Small intestine (tissue), 7 donors: Measurements from ENCODE around the gene FH. TPM values are rescaled to one million over a fixed set of nuclear protein-coding genes. Genes with fewer than 3 reads are reported as not detected.
A peak's percentile ranks its signal among the peaks of the same experiment; 100 is the strongest.

ENCODE experiments used
- DNase-seq, 2 donors: peaks; one replicate each; pipeline versions ENCODE4 v3.0.0 to v3.0.0-alpha.2; 2013
- FAIRE-seq: peaks from 2 replicates; lab custom pipeline; 2012; peaks lifted over from hg19 to GRCh38; lab: Jason Lieb, UNC
- H3K27ac ChIP-seq, 3 donors: one replicate each; pipeline ENCODE4 v1.5.1; 2013; ENCODE audit warnings: low read length in 2 of 3, mild to moderate bottlenecking in 2 of 3, control low read depth in 1 of 3, inconsistent platforms in 1 of 3, low read depth in 1 of 3, moderate library complexity in 1 of 3
- H3K27me3 ChIP-seq, 3 donors: one replicate each; pipeline ENCODE4 v1.6.1; 2013; ENCODE audit warnings: low read length in 3 of 3, inconsistent platforms in 1 of 3; ENCODE audit not compliant: control insufficient read depth in 3 of 3, insufficient read depth in 3 of 3
- H3K36me3 ChIP-seq, 3 donors: one replicate each; pipeline ENCODE4 v1.6.1; 2013; ENCODE audit warnings: low read length in 3 of 3, inconsistent platforms in 1 of 3, low read depth in 1 of 3, mild to moderate bottlenecking in 1 of 3, moderate library complexity in 1 of 3; ENCODE audit not compliant: control insufficient read depth in 3 of 3, insufficient read depth in 2 of 3
- H3K4me1 ChIP-seq, 3 donors: one replicate each; pipeline ENCODE4 v1.6.1; 2013; ENCODE audit warnings: low read length in 2 of 3, inconsistent platforms in 1 of 3, low read depth in 1 of 3, mild to moderate bottlenecking in 1 of 3, moderate library complexity in 1 of 3; ENCODE audit not compliant: control insufficient read depth in 3 of 3, insufficient read depth in 2 of 3
- H3K4me3 ChIP-seq, 3 donors: one replicate each; pipeline ENCODE4 v1.5.1; 2013; ENCODE audit warnings: low read length in 3 of 3, control low read depth in 1 of 3, inconsistent platforms in 1 of 3, low read depth in 1 of 3, mild to moderate bottlenecking in 1 of 3, moderate library complexity in 1 of 3
- H3K9me3 ChIP-seq, 2 donors: one replicate each; pipeline ENCODE4 v1.6.1; 2013; ENCODE audit warnings: low read depth in 1 of 2, low read length in 1 of 2; ENCODE audit not compliant: control insufficient read depth in 2 of 2, insufficient read depth in 1 of 2
- WGBS, 3 donors: extraction: QIAGEN DNeasy Blood & Tissue Kit; methylation state at CpG; one replicate each; pipeline ENCODE4 v1.1.7; 2013; 5-methylcytosine and 5-hydroxymethylcytosine counted together
- polyA plus RNA-seq, 4 donors: library from polyadenylated mRNA; stranded (reverse) in 3 of 4; unstranded in 1 of 4; fragments of 200-250 nt in 3 of 4; fragments of 120-200 nt in 1 of 4; gene quantifications; one replicate each; pipeline versions ENCODE4 v1.2.1 to v1.2.3, GENCODE V29; 2013
- donor health status: healthy with polysubstance abuse.
- donor health status: control.
- donor health status: control.
- donor health status: Bipolar disorder and iron deficiency.
- donor health status: healthy.

Gene FH
- polyA plus RNA-seq, 4 donors, result 69.4 to 108 (median 78.5) TPM

DNA sequence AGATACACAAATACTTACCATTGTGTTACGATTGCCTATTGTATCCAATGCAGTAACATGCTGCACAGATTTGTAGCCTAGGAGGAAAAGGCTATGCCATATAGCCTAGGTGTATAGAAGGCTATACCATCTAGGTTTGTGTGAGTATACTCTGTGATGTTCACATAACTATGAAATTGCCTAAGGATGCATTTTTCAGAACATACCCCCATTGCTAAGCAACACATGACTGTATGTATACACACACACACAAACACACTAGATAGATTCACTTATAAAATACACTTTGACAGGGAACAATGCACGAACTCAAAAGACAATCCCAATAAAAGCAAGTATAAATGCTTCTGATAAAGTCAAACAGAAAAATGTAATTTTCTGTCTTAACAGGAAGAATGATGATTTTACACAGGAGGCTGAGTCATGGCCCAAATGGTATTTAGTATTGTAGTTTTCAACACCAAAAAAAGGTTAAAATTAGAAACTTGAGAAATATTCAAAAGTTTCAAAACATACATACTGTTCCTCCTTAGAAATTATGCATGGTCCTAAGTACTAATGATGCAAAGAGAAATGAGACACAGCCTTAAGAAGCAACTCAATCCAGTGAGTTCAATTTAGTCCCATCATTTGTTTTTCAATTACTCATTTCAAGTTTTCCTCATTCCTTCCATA lies 12.2 kb downstream of the FH start:
- DNase-seq, result no peak
- no peak for FAIRE-seq
- no peak overlapping the region for H3K4me3 ChIP-seq
- H3K27me3 ChIP-seq, result no peaks in the 10 kb centered on the region
- H3K36me3 ChIP-seq, result peaks cover 19 to 24% (median 24%) of the 10 kb centered on the region in 3 donors
- H3K9me3 ChIP-seq, result no peaks in the 10 kb centered on the region
- no peak overlapping the region for H3K27ac ChIP-seq
- 88 to 97% (median 91%) methylated on average over 2 of the region's 2 CpGs for WGBS, 3 donors
- no peaks in the 10 kb centered on the region for H3K4me1 ChIP-seq

DNA sequence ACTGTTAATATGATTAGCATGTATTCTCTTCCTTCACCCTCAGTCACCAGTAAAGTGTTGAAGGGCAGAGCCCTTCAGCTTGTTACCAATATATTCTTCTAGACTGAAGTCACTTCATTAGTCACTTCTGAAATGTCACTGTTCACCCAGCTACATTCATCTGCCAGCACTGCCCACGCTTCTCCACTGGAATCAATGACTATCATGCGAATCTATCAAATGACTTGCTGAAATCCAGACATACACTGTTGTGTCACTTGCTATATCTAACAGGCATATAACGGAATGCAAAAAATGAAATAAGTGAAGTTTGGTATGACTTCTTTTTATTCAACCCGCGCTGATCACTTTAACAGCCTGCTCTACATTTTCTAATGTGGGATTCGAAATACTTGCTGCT lies 16.1 kb downstream of the FH start:
- H3K4me3 ChIP-seq, result no peak overlapping the region
- H3K9me3 ChIP-seq, result no peaks in the 10 kb centered on the region
- DNase-seq (no peak), FAIRE-seq (no peak)
- no peak overlapping the region for H3K27ac ChIP-seq
- 95 to 98% (median 97%) methylated on average over 6 of the region's 6 CpGs for WGBS, 3 donors
- no peaks in the 10 kb centered on the region for H3K4me1 ChIP-seq
- peaks cover 14 to 17% (median 15%) of the 10 kb centered on the region in 3 donors for H3K36me3 ChIP-seq
- no peaks in the 10 kb centered on the region for H3K27me3 ChIP-seq

DNA sequence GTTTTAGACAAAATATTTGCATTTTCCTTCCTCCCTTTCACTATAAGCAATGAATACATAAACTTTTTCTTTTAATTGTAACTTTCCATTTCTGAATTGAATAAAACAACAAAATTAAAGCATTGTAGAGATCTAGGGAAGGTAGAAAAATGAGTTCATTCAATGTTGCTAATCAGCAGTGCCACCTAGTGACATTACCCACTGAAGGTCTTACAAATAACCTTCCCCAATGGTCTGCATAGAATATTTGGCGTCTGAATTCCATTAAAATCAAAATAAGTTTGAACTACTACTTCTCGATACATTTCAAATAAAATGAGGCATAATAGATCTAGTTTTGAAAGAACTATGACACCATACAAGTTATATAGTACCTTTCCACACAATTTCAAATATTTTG lies 19.6 kb downstream of the FH start:
- H3K27ac ChIP-seq, result no peak overlapping the region
- FAIRE-seq, result no peak
- H3K27me3 ChIP-seq, result no peaks in the 10 kb centered on the region
- peak; percentile 15 to 35 for DNase-seq
- no peaks in the 10 kb centered on the region for H3K9me3 ChIP-seq
- no peak overlapping the region for H3K4me3 ChIP-seq
- peaks cover 12 to 24% (median 16%) of the 10 kb centered on the region in 3 donors for H3K36me3 ChIP-seq
- no peaks in the 10 kb centered on the region for H3K4me1 ChIP-seq
- WGBS, 3 donors, result 65 to 88% (median 68%) methylated on average over 2 of the region's 2 CpGs

DNA sequence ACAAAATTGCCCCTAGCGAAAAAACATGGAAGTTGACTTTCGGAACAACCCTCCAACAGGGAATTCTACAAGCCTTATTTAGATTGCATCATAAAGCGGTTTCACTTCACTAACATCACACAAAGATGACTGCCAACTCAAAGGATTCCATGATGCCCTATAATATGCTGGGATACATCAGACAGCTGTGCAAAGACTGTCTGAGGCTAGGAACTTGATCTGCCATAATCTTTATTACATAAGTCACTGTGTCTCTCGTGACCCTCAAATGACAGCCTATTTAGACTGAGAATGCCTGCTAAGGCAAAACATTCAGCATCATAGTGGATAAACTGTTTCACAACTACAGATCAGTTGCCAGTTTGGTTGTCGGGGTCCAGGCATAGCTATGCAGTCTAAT lies 23.8 kb downstream of the FH start:
- 94 to 98% (median 97%) methylated on average over 5 of the region's 5 CpGs for WGBS, 3 donors
- DNase-seq (no peak), FAIRE-seq (no peak)
- Histone ChIP-seq H3K36me3 (peaks cover 9 to 17% (median 9%) of the 10 kb centered on the region in 3 donors), H3K27me3 (no peaks in the 10 kb centered on the region), H3K4me1 (no peaks in the 10 kb centered on the region), H3K9me3 (no peaks in the 10 kb centered on the region), H3K27ac (no peak overlapping the region), H3K4me3 (no peak overlapping the region)

DNA sequence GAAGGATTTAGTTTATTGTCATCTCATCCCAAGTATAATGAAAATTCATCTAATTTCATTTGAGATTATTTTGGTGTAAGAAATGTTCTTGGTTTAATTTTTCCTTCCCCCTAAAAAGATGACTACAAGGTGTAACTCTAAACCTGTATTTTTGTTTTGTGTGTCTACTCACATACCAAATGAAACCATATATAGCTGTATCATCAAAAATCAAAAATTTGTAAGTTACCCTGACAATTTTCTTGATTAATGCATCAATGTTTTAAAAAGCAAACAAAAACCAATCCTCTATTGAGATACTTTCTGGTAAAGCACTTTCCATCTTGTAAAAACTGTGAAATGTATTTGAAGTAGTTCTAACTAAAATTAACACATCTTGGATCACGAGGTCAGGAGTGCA lies 30.8 kb downstream of the FH start:
- no peak overlapping the region for H3K27ac ChIP-seq
- peaks cover 0 to 4% of the 10 kb centered on the region in 2 donors for H3K9me3 ChIP-seq
- H3K27me3 ChIP-seq, result no peaks in the 10 kb centered on the region
- 95 to 98% (median 96%) methylated on average over 1 of the region's 1 CpG for WGBS, 3 donors
- no peaks in the 10 kb centered on the region for H3K4me1 ChIP-seq
- DNase-seq (no peak), FAIRE-seq (no peak)
- peaks cover 0 to 3% (median 1%) of the 10 kb centered on the region in 3 donors for H3K36me3 ChIP-seq
- no peak overlapping the region for H3K4me3 ChIP-seq

DNA sequence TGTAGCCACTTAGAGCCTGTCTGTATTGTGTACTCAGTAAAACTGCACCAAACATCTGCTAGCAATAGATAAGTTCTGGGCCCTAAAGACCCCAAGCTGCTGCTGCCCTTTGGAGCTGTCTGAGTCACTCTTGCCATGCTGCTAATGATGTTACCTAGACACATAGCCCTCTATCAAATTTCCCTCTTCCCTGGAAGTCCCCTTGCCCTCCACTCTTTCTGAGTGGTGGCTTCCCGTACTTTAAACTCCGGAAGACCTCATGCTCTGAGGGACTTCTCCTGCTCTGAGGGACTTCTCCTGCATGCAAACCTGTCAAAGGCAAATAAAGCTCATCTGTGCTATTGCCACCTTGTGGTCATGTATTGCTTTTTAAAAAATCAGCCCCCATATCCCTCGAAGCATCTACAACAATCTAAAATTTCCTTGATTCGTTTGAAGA lies 34.0 kb downstream of the FH start:
- Histone ChIP-seq H3K4me3 (no peak overlapping the region), H3K36me3 (no peaks in the 10 kb centered on the region), H3K9me3 (peaks cover 0 to 4% of the 10 kb centered on the region in 2 donors), H3K27me3 (no peaks in the 10 kb centered on the region), H3K27ac (no peak overlapping the region), H3K4me1 (no peaks in the 10 kb centered on the region)
- FAIRE-seq (no peak), DNase-seq (peak; percentile 2 to 13)
- WGBS, 3 donors, result 71 to 79% (median 74%) methylated on average over 4 of the region's 4 CpGs

DNA sequence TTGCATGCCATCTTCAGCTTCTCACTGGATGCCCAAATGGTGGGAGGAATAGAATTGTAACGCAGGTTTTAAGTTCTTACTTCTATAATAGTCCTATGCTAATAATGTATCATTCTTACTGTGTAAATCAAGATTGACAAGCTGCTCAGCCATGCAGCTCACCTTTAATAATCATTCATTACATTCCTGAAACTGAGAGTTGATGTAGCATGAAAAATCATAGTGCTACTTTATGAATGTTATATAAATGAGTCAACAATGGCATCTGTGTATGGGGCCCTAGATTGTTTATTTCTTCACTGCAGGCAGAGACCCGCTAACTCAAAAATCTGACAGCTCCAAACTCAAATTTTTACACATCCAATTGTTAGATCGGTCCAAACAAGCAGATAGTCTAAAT lies 34.4 kb downstream of the FH start:
- FAIRE-seq, result no peak
- Histone ChIP-seq H3K9me3 (peaks cover 0 to 4% of the 10 kb centered on the region in 2 donors), H3K27ac (no peak overlapping the region), H3K4me3 (no peak overlapping the region), H3K4me1 (no peaks in the 10 kb centered on the region), H3K27me3 (no peaks in the 10 kb centered on the region), H3K36me3 (no peaks in the 10 kb centered on the region)
- WGBS, 3 donors, result 80 to 92% (median 81%) methylated on average over 3 of the region's 3 CpGs
- no peak for DNase-seq

DNA sequence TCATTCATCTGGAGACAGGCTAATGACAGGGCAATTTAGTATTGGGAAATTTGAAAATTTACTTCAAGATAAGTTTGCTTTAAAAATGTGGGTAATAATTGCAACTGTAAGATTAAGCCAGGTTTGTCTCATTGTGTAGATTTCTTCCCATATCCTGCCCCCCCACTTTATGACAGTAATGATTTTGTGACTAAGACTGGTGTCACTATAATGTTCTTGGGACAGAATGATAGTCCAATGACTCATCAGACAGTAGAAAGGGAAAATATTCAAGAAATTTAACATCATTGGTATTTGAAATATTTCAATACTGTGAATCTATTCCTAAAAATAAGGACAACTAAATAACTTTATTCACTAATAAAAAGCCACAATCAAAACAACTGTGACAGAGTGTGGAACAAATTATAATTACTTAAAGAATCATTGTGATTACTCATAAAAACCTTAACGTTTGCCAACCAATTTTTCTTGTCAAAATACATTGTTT lies 36.7 kb downstream of the FH start:
- peaks cover 0 to 4% of the 10 kb centered on the region in 2 donors for H3K9me3 ChIP-seq
- no peak overlapping the region for H3K27ac ChIP-seq
- DNase-seq (no peak), FAIRE-seq (no peak)
- H3K4me3 ChIP-seq, result no peak overlapping the region
- no peaks in the 10 kb centered on the region for H3K36me3 ChIP-seq
- no peaks in the 10 kb centered on the region for H3K27me3 ChIP-seq
- H3K4me1 ChIP-seq, result no peaks in the 10 kb centered on the region
- WGBS, 3 donors, result 46 to 59% (median 48%) methylated on average over 1 of the region's 1 CpG

DNA sequence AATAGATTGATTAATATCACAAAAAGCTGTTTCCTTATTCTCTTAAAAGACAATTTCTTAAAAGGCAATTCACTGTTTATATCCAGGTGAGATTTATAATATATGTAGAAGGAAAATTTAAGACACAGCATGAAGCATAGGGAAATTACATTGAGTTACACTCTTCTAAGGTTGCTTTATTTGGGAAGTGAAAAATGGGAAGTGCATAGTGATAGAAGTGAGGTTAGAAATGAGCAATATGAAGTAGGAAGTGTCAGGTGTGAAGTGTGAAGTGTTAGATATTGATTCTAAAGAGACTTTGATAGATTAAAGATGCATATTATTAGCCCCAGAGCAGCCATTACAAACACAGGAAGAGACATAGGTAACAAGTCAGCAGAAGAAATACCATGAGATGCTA lies 40.3 kb downstream of the FH start:
- DNase-seq, result no peak
- no peaks in the 10 kb centered on the region for H3K27me3 ChIP-seq
- H3K27ac ChIP-seq, result no peak overlapping the region
- H3K9me3 ChIP-seq, result no peaks in the 10 kb centered on the region
- FAIRE-seq, result no peak
- H3K36me3 ChIP-seq, result no peaks in the 10 kb centered on the region
- no peak overlapping the region for H3K4me3 ChIP-seq
- H3K4me1 ChIP-seq, result no peaks in the 10 kb centered on the region
